ENCODE results near the gene TP63.

GRCh38 chr3:189587664-189588040, 43.5 kb upstream of the TP63 start:
- TF ChIP-seq EP300 (IDR thresholded peaks at IDR 0.05) (no peak), CTCF (IDR thresholded peaks at IDR 0.05) (no peak), POLR2AphosphoS5 (IDR thresholded peaks at IDR 0.05) (no peak)
